Adrenal gland (tissue), 12 donors: ENCODE measurements around the gene DDX59. TPM values are rescaled to one million over a fixed set of nuclear protein-coding genes. Genes with fewer than 3 reads are reported as not detected.
A peak's percentile ranks its signal among the peaks of the same experiment; 100 is the strongest.

Experiments used
- DNase-seq, 7 donors: peaks; one replicate each; pipeline ENCODE4 v3.0.0-alpha.2; 2019 to 2020
- H3K27ac ChIP-seq, 5 donors: fragments of 200-600 bp; sonication (generic) in 4 of 5; 1 replicate in 3 of 5; 2 replicates in 2 of 5; pipeline versions ENCODE4 v1.5.1 to v1.8.0; 2016 to 2020; ENCODE audit warnings: mild to moderate bottlenecking in 1 of 5
- H3K27me3 ChIP-seq: fragments of 200-600 bp; 2 replicates; pipeline ENCODE4 v1.8.0; 2021
- H3K36me3 ChIP-seq, 2 donors: fragments of 200-600 bp; replicated peaks in 1 of 2; 1 replicate in 1 of 2; 2 replicates in 1 of 2; pipeline versions ENCODE4 v1.5.1 to v1.8.0; 2018 to 2022
- H3K4me1 ChIP-seq, 2 donors: fragments of 200-600 bp; replicated peaks in 1 of 2; 1 replicate in 1 of 2; 2 replicates in 1 of 2; pipeline versions ENCODE4 v1.5.1 to v1.8.0; 2018 to 2021
- H3K4me3 ChIP-seq, 4 donors: fragments of 200-600 bp; sonication (generic) in 3 of 4; one replicate each; pipeline ENCODE4 v1.5.1; 2016 to 2018
- H3K9me3 ChIP-seq, 3 donors: fragments of 200-600 bp; sonication (generic) in 1 of 3; replicated peaks in 1 of 3; 1 replicate in 2 of 3; 2 replicates in 1 of 3; pipeline versions ENCODE4 v1.5.1 to v1.8.0; 2016 to 2021
- POLR2A ChIP-seq, 2 donors: fragments of 450-650 bp; IDR thresholded peaks; one replicate each; pipeline ENCODE4 v1.6.1; 2017; ENCODE audit warnings: antibody characterized with exemption in 2 of 2, mild to moderate bottlenecking in 2 of 2, moderate library complexity in 1 of 2
- WGBS, 4 donors: extraction: QIAGEN DNeasy Blood & Tissue Kit in 2 of 4; methylation state at CpG; one replicate each; pipeline versions ENCODE4 v1.1.5 to v1.1.7; 2013 to 2017; 5-methylcytosine and 5-hydroxymethylcytosine counted together
- intact Hi-C, 2 donors: fragments of 100-400 bp; cut with DNase I; formaldehyde crosslinking; loops; one replicate each; pipeline versions ENCODE4 v1.14.1 to v1.15.0; 2022 to 2023
- polyA plus RNA-seq, 3 donors: library from polyadenylated mRNA; stranded (reverse); fragments of 200-250 nt in 2 of 3; fragments of 350-450 nt in 1 of 3; fragmentation: Illumina TruSeq in 1 of 3; extraction: RNeasy Lipid Tissue Mini Kit (QIAGEN cat#74804) in 1 of 3; gene quantifications; one replicate each; pipeline ENCODE4 v1.2.3, GENCODE V29; 2013 to 2014
- total RNA-seq, 9 donors: library from RNA; depleted of rRNA in 4 of 9; stranded (reverse); fragments of >200 nt in 4 of 9; fragments of 120-200 nt in 1 of 9; fragmentation: NEBNext Ultra II Directional in 1 of 9; extraction: Animal tissue kit (Norgen Biotek cat#: 25700) in 1 of 9; gene quantifications; one replicate each; pipeline versions ENCODE4 v1.1.0 to v1.2.4, GENCODE V29; 2013 to 2023
- TF ChIP-seq, protein P1 (sequence below), 6 experiments: fragments of 450-650 bp in 4 of 6; fragments of 200-600 bp in 2 of 6; sonication (generic) in 1 of 6; IDR thresholded peaks; 1 replicate in 5 of 6; 2 replicates in 1 of 6; pipeline versions ENCODE4 v1.5.1 to v1.8.0; 2016 to 2021; ENCODE audit warnings: antibody characterized with exemption in 6 of 6, mild to moderate bottlenecking in 2 of 6, moderate library complexity in 1 of 6
- donor health status: healthy with polysubstance abuse.
- donor health status: Bipolar disorder and iron deficiency.
- donor health status: DM: yes; HTN: yes; CAD: no.
- donor health status: DM: no; HTN: no; CAD: no.
- donor health status: DM: no; HTN: no; CAD: no.
- donor health status: DM: yes; HTN: yes; CAD: no.

The DDX59 gene
- total and polyA plus RNA-seq, 12 donors, result 13.5 to 46.1 (median 25.1) TPM

DNA sequence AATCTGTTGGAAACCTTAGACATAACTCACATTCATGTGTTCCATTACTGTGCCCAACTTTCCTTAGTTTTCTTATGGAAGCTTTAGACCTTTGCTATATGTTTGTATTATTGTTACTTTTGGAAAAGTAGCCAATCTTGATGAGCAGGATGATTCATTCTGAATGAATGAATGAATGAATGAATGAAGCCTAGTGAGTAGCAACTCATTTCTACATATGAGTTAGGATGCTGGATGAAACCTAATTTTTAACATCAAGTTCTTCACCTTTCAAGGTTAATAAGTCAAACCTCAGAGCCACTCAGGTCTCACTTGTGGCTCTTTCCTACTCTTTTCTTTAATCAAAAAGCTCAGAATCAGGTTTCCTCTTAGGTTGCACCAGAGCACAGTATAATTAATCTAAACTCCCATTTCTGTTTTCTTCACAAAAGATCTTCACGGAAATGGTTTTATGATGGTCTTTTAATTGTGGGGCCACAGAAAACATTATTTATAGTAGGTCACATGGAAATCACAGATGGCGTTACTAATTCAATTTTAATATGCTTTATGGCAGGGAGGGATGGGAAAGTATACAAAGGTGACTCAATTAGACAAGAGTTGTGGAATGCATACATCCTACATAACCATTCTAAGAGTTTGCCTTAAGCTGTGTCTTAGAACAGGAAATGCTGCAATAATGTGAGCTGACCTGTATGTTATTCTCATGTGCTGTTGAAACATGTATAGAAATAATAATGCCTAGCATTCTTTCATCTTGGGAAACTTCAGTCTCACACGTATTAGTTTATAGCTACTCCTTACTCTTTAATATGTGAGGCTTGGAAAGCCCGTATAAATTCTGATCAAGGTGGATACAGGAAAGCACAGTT lies 4.5 kb upstream of the DDX59 start:
- Histone ChIP-seq H3K9me3 (no peaks in the 10 kb centered on the region), H3K4me1 (peaks cover 0 to 7% of the 10 kb centered on the region in 2 donors), H3K4me3 (no peak overlapping the region), H3K27ac (no peak overlapping the region), H3K27me3 (no peaks in the 10 kb centered on the region), H3K36me3 (no peaks in the 10 kb centered on the region)
- 81 to 92% (median 82%) methylated on average over 4 of the region's 4 CpGs for WGBS, 4 donors
- intact Hi-C loops, result no loop called here
- no peak for DNase-seq
- TF ChIP-seq POLR2A (IDR thresholded peaks at IDR 0.05), result no peak

DNA sequence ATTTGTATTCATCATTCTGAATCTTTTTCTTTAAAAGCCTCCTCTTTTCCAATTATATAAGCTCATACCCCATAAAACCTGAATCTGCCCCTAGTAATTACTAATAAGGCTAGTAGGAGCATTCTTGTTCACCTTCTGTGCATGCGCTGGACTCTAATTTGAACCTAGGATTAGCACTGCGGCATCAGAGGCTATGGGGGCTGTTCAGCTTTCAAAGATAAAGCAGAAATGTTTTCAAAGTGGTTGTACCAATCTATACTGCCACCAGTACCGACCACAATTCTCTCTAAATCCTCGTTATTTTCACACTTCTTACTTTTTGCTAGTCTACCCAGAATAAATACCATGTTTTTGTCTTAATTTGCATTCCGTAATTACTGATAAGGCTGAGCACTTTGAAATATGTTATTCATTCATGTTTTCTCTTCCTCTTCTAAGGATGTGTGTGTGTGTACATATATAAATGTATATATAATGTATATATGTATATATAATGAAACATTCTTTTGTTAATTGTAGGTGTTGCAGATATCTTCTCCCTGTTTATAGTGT lies 1.6 kb upstream of the DDX59 start:
- intact Hi-C loops, result loop anchor here in 1 of 2 donors (2.0 kb wide), 1 partner anchor 67 kb away; the partner anchor contains the start of gene CAMSAP2
- Histone ChIP-seq H3K27me3 (no peaks in the 10 kb centered on the region), H3K4me1 (peaks cover 10 to 17% of the 10 kb centered on the region in 2 donors), H3K9me3 (no peaks in the 10 kb centered on the region), H3K4me3 (no peak overlapping the region), H3K36me3 (no peaks in the 10 kb centered on the region), H3K27ac (peak overlapping the region in 1 of 5 donors; percentile 100)
- DNase-seq, result no peak
- 93 to 97% (median 95%) methylated on average over 5 of the region's 5 CpGs for WGBS, 4 donors
- TF ChIP-seq POLR2A (IDR thresholded peaks at IDR 0.05), result no peak
- TF ChIP-seq, protein P1, sequence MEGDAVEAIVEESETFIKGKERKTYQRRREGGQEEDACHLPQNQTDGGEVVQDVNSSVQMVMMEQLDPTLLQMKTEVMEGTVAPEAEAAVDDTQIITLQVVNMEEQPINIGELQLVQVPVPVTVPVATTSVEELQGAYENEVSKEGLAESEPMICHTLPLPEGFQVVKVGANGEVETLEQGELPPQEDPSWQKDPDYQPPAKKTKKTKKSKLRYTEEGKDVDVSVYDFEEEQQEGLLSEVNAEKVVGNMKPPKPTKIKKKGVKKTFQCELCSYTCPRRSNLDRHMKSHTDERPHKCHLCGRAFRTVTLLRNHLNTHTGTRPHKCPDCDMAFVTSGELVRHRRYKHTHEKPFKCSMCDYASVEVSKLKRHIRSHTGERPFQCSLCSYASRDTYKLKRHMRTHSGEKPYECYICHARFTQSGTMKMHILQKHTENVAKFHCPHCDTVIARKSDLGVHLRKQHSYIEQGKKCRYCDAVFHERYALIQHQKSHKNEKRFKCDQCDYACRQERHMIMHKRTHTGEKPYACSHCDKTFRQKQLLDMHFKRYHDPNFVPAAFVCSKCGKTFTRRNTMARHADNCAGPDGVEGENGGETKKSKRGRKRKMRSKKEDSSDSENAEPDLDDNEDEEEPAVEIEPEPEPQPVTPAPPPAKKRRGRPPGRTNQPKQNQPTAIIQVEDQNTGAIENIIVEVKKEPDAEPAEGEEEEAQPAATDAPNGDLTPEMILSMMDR (IDR thresholded peaks at IDR 0.05), result no peak

DNA sequence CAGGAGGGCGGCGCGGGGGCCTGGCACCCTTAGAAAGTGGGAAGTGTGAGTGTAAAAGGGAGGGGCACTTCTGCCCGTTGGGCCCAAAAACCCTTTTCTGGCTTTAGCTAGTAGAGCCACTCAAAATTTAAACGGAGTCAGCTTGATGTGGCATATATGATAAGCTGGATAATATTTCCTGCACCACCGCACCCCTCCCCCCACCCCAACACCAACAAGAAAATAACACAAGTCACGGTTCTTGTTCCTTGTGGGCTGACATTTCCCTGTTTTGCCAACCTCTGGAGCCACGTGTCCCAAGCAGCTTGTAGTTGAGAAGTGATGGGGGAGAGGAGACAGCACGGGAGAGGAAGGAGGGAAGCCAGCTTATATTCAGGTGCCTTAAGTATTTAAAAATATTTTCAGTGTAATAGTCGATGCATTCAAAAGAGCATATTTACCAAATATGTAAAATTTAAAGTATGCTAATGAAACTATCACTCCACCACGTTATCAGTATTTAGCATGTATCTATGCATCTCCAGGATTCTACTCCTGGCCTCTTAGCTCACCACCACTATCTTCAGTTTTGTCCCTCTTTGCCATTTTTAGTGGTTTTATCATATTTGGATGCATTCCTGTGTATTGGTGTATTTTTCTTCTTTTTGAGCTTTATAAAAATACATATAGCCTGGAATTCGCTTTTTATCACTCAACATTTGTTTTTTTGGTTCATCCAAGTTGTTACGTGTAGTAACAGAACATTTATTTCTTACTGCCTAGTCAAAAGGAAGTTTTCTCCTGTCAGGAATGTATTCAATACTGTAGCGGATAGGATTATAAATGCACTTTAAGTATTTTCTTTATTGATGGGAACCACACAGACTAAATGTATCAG lies 773 bp upstream of the DDX59 start:
- Histone ChIP-seq H3K36me3 (no peaks in the 10 kb centered on the region), H3K9me3 (no peaks in the 10 kb centered on the region), H3K4me3 (peak overlapping the region in 3 of 4 donors; percentile 28 to 76 (median 62)), H3K27me3 (no peaks in the 10 kb centered on the region), H3K4me1 (peaks cover 10 to 26% of the 10 kb centered on the region in 2 donors), H3K27ac (peak overlapping the region; percentile 79 to 100 (median 97))
- TF ChIP-seq POLR2A (IDR thresholded peaks at IDR 0.05), result no peak
- TF ChIP-seq, protein P1 (IDR thresholded peaks at IDR 0.05), result peak in 1 of 6 experiments; percentile 1
- intact Hi-C loops, result loop anchor here in 1 of 2 donors (2.0 kb wide), 1 partner anchor 68 kb away; the partner anchor contains the start of gene CAMSAP2
- DNase-seq, result peak in 5 of 7 donors; percentile 47 to 76 (median 58)
- 17 to 18% (median 17%) methylated on average over 14 of the region's 14 CpGs for WGBS, 4 donors

DNA sequence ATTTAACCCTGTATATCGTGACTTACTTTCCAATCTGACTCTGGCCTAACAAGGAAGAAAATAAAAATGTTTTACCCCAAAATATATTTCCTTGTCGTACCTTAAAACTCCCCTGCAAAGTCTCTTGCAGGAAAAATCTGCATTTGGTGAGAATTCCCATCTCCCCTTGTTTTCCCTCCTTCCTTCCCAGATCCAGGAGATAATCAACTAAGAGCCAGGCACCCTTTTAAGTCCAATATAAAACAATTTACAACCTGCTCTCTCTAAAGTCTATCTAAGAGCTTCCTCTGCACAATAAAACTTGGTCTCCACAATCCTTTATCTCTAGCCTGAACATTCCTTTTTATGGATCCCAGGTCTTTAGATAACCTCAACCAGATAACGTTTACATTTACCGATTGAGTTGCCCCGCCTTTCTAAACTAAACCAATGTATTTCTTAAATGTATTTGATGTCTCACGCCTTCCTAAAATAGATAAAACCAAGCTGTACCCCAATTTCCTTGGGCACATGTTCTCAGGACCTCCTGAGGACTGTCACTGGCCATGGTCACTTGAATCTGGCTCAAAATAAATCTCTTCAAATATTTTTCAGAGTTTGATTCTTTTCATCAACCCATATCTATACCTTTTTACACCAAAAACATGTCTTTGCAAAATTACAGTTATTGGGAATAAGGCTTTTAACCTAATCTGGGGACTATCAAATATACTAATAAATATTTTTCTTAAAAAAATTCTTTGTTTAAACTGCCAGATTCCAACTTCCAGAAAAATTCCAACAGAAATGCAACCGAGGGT lies 993 bp downstream of the DDX59 start:
- TF ChIP-seq POLR2A (IDR thresholded peaks at IDR 0.05), result no peak
- TF ChIP-seq, protein P1 (IDR thresholded peaks at IDR 0.05), result no peak
- Histone ChIP-seq H3K27ac (peak overlapping the region; percentile 93 to 100 (median 99)), H3K36me3 (peaks cover 0 to 11% of the 10 kb centered on the region in 2 donors), H3K27me3 (no peaks in the 10 kb centered on the region), H3K4me1 (peaks cover 10 to 34% of the 10 kb centered on the region in 2 donors), H3K9me3 (no peaks in the 10 kb centered on the region), H3K4me3 (peak overlapping the region in 2 of 4 donors; percentile 62 to 76)
- intact Hi-C loops, result no loop called here
- DNase-seq, result no peak
- 33 to 37% (median 35%) methylated on average over 7 of the region's 7 CpGs for WGBS, 4 donors
